Activated naive CD4-positive, alpha-beta T cell treated with anti-CD3 and anti-CD28 coated beads, Interleukin-2, amount 50 U/mL, for 16 hours (primary cell): ENCODE data around the gene ZNF519.

Experiments
- DNase-seq: peaks from one replicate; pipeline ENCODE4 v3.0.0-alpha.2; 2020

The ZNF519 gene

GRCh38 chr18:14092625-14093306 is 39.5 kb downstream of the ZNF519 start:
- no peak for DNase-seq

DNA sequence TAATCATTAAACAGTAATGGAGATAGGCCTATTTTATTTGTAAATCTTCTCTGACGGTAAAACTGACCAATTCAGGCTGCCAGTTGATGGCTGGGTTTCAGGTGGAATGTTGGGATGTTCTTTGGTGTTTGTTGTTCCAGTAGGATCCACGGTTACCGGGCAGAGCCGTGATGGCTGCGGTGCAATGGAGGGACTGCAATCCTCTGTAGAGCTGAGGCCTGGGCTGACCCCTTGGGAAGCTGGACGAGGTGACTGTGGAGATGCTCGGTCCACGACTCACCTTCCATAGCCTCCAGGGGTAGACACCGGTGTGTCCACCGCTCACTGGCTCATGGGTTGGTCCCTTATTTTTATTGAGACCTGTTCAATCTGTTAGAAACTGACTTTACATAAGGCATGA is 42.5 kb downstream of the ZNF519 start:
- DNase-seq: no peak

DNA sequence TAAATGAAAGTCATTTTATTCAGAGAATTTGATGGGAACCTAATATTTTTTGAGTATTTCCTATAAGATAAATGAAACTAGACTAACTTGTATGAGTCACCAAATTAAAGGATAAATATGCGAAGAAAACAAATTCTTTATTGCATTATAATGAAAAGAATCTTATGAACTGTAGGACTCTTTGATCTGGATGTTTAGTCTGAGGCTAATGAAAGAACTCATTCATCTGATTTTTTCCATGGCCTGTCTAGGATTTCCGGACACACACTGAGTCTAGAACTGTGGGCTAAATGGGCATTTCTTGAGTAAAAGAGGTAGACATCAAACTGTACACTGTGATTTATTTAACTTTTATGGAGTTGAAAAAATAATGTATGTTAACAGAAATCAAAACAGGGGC is 43.0 kb downstream of the ZNF519 start:
- DNase-seq: no peak

- DNase-seq: no peak
Measured at GRCh38 chr18:14086458-14087231, 45.6 kb downstream of the ZNF519 start.

DNA sequence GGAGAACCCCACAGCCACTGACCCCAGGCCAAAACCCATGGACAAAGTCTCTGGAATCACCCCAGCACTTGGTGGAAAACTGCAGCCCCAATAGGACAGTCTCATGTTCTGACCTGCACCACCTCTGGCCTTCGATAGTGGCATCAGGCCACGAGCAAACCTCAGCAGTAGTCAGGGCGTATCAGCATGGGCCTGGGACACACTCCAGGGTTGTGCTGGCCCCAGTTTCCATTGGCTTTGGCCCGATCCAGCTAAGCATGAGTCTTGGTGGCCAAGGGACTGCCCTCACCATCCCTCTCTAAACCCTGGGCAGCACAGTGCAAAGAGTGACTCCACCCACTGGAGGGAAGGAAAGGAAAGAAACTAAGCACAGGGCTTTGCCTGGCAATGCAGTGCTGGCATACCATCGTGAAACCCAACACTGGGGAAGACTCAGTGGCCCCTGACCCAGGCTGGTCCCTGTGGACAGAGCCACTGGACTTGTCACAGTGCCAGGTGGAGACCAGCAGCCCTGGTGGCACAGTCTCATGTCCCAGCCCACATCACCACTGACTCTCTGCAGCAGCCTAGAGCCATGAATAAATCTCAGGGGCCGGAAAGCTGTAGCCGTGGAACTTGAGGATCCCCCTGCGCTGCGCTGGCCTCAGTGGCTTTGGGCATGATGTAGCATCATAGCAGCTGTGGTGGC is 46.3 kb downstream of the ZNF519 start:
- no peak for DNase-seq

- no peak for DNase-seq
Measured at GRCh38 chr18:14075196-14075595, 57.0 kb downstream of the ZNF519 start.

- DNase-seq: no peak
Measured at GRCh38 chr18:14074187-14074586, 58.0 kb downstream of the ZNF519 start.

DNA sequence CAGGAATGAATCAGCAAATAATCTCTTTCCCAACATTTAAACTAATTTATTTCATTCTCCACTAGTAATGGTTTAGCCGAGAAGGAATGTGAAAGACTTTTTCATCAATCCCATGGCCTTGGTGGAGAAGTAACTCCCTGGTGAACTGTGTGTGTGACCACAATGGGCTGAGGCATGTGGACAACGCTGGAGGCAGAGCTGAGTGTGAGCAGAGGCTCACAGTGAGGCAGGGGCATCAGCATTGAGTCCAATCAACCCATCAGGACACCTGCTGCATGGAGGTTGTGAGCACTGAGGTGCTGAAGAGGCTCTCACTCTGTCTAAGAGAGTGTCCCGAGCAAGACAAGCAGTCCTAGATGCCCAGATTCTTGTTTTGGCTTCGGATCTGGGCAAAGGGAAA is 78.6 kb downstream of the ZNF519 start:
- DNase-seq: no peak
